Heart right ventricle (tissue), 16 donors: Measurements from ENCODE around the gene MRPS9. TPM values are rescaled to one million over a fixed set of nuclear protein-coding genes. Genes with fewer than 3 reads are reported as not detected.

Experiments used
- ATAC-seq, 8 donors: fragments of 200-7000 bp; cut with Tn5 transposase; one replicate each; pipeline ENCODE4 v1.9.1; 2020; ENCODE audit warnings: mild to moderate bottlenecking in 8 of 8, moderate library complexity in 8 of 8, moderate number of reproducible peaks in 1 of 8
- DNase-seq, 2 donors: peaks; one replicate each; pipeline ENCODE4 v3.0.0-alpha.2; 2020
- H3K27ac ChIP-seq, 10 donors: fragments of 200-600 bp; sonication (generic) in 2 of 10; one replicate each; pipeline versions ENCODE4 v1.5.0 to v1.8.0; 2020 to 2022; ENCODE audit warnings: mild to moderate bottlenecking in 3 of 10
- H3K27me3 ChIP-seq, 7 donors: fragments of 200-600 bp; one replicate each; pipeline ENCODE4 v1.8.0; 2021 to 2022; ENCODE audit warnings: mild to moderate bottlenecking in 2 of 7
- H3K36me3 ChIP-seq, 9 donors: fragments of 200-600 bp; sonication (generic) in 1 of 9; one replicate each; pipeline versions ENCODE4 v1.5.0 to v1.8.0; 2020 to 2022; ENCODE audit warnings: mild to moderate bottlenecking in 2 of 9
- H3K4me1 ChIP-seq, 9 donors: fragments of 200-600 bp; sonication (generic) in 1 of 9; one replicate each; pipeline versions ENCODE4 v1.5.0 to v1.8.0; 2020 to 2022; ENCODE audit warnings: mild to moderate bottlenecking in 4 of 9
- H3K4me3 ChIP-seq, 10 donors: fragments of 200-600 bp; sonication (generic) in 2 of 10; one replicate each; pipeline versions ENCODE4 v1.5.0 to v1.8.0; 2020 to 2022; ENCODE audit warnings: mild to moderate bottlenecking in 7 of 10, moderate library complexity in 2 of 10
- H3K9me3 ChIP-seq, 11 donors: fragments of 200-600 bp in 10 of 11; sonication (generic) in 2 of 11; one replicate each; pipeline versions ENCODE4 v1.5.0 to v1.8.0; 2013 to 2022; ENCODE audit warnings: mild to moderate bottlenecking in 2 of 11, control low read depth in 1 of 11, moderate library complexity in 1 of 11
- WGBS, 2 donors: extraction: QIAGEN DNeasy Blood & Tissue Kit; methylation state at CpG; one replicate each; pipeline ENCODE4 v1.1.7; 2013; ENCODE audit warnings: inconsistent platforms in 1 of 2; 5-methylcytosine and 5-hydroxymethylcytosine counted together
- intact Hi-C, 10 donors: fragments of 100-400 bp; cut with DNase I; formaldehyde crosslinking; loops; one replicate each; pipeline versions ENCODE4 v1.11.1 to v1.14.2; 2022
- polyA plus RNA-seq, 2 donors: library from polyadenylated mRNA; stranded (reverse); fragments of 200-250 nt; gene quantifications; one replicate each; pipeline ENCODE4 v1.2.3, GENCODE V29; 2013
- total RNA-seq, 10 donors: library from RNA; stranded (reverse); fragmentation: NEBNext Ultra II Directional in 3 of 10; extraction: Animal tissue kit (Norgen Biotek cat#: 25700) in 3 of 10; gene quantifications; one replicate each; pipeline versions ENCODE4 v1.2.1 to v1.2.4, GENCODE V29; 2021 to 2023
- TF ChIP-seq, protein P1 (sequence below), 9 donors: fragments of 200-600 bp; sonication (generic) in 2 of 9; IDR thresholded peaks; one replicate each; pipeline versions ENCODE4 v1.5.0 to v1.8.0; 2021 to 2022; ENCODE audit warnings: antibody characterized with exemption in 9 of 9, mild to moderate bottlenecking in 5 of 9, moderate library complexity in 1 of 9
- donor health status: Arrhythmogenic right ventricular cardiomyopathy.
- donor health status: ischemic (EF 13 %, LVEDD 7.1; RV severe dilation, severe dysfunction).
- donor health status: healthy with polysubstance abuse.
- donor health status: DM: no; HTN: yes; CAD: no.
- donor health status: DM: no; HTN: no; CAD: no.
- donor health status: ischemic (EF 25% LVEDD 6.9; RV normal size, moderate dysfunction).
- donor health status: ischemic (EF 25% LVEDD 5.7; RV mildly dilated, moderate dysfunction).
- donor health status: healthy.
- donor health status: DM: yes; HTN: yes; CAD: no.
- donor health status: Ischemic cardiomyopathy.
- donor health status: ischemic (EF 35%, LVEDD 5.7; RV mildly dilated, moderate dysfunction).
- donor health status: nonischemic (EF 11% LVEDD 7.7; RV severe dilation, severe dysfunction).
- donor health status: DM: yes; HTN: yes; CAD: no.
- donor health status: PGD.
- donor health status: ischemic (EF 29% LVEDD 5.4; RV normal size, mild dysfunction).
- donor health status: nonischemic (EF 23%, LVEDD 6.1; RV moderate dilation, normal function).

The MRPS9 gene
- total and polyA plus RNA-seq, 12 donors = 43.5 to 89.6 (median 63.3) TPM

DNA sequence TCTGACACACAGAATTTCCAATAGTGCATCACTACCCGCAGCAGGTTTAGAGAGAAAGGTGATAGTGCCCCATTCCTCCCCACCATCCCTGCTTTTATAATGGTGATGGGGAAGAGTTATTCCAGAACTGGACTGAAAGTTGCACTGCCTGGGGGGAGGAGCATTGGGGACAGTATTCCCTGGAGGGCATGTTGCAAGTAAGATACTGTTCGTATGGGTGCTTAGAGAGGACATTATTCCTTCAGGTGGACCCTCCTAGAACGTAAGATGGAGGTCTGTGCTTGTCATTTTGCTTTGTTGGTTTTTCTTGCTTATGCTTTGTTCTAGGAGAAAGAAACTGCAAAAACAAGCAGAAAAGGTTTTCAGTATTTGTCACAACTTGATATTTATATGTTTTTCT, 23.7 kb downstream of the MRPS9 start:
- H3K9me3 ChIP-seq = no peaks in the 10 kb centered on the region
- WGBS, 2 donors = 91 to 97% methylated on average over 3 of the region's 3 CpGs
- TF ChIP-seq, protein P1, sequence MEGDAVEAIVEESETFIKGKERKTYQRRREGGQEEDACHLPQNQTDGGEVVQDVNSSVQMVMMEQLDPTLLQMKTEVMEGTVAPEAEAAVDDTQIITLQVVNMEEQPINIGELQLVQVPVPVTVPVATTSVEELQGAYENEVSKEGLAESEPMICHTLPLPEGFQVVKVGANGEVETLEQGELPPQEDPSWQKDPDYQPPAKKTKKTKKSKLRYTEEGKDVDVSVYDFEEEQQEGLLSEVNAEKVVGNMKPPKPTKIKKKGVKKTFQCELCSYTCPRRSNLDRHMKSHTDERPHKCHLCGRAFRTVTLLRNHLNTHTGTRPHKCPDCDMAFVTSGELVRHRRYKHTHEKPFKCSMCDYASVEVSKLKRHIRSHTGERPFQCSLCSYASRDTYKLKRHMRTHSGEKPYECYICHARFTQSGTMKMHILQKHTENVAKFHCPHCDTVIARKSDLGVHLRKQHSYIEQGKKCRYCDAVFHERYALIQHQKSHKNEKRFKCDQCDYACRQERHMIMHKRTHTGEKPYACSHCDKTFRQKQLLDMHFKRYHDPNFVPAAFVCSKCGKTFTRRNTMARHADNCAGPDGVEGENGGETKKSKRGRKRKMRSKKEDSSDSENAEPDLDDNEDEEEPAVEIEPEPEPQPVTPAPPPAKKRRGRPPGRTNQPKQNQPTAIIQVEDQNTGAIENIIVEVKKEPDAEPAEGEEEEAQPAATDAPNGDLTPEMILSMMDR (IDR thresholded peaks at IDR 0.05) = no peak
- intact Hi-C loops = no loop called here
- DNase-seq = no peak
- no peaks in the 10 kb centered on the region for H3K27me3 ChIP-seq
- no peak overlapping the region for H3K4me3 ChIP-seq
- H3K36me3 ChIP-seq = peaks cover 0 to 24% (median 0%) of the 10 kb centered on the region in 9 donors
- no peak for ATAC-seq
- no peak overlapping the region for H3K27ac ChIP-seq
- H3K4me1 ChIP-seq = no peaks in the 10 kb centered on the region

DNA sequence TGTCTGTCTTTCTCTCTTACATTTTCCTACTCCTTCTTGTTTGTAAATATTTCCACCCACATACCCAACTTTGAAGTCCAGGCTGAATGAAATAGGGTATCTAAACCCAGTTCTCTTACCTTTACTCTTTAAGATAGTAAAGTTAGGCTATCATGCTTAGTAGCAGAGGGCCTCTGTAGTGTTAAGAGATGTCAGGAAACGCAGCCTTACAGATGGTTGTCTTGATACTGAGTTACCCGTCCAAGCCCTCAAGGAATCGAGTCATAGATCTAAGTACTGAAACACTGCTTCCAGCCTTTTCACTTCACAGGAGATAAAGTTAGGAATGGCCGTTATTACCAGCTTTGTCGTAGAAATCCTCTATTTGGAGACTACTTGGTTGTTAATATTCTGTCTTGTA, 24.3 kb downstream of the MRPS9 start:
- peaks cover 0 to 24% (median 0%) of the 10 kb centered on the region in 9 donors for H3K36me3 ChIP-seq
- DNase-seq (no peak), ATAC-seq (no peak)
- no peaks in the 10 kb centered on the region for H3K9me3 ChIP-seq
- no peaks in the 10 kb centered on the region for H3K4me1 ChIP-seq
- no peak overlapping the region for H3K4me3 ChIP-seq
- H3K27me3 ChIP-seq = no peaks in the 10 kb centered on the region
- TF ChIP-seq, protein P1 (IDR thresholded peaks at IDR 0.05) = no peak
- no peak overlapping the region for H3K27ac ChIP-seq
- WGBS, 2 donors = 87 to 91% methylated on average over 5 of the region's 5 CpGs
- intact Hi-C loops = no loop called here

GRCh38 chr2:105068387-105068786, 30.5 kb downstream of the MRPS9 start:
- DNase-seq = no peak
- H3K9me3 ChIP-seq = no peaks in the 10 kb centered on the region
- H3K36me3 ChIP-seq = peaks cover 0 to 32% (median 0%) of the 10 kb centered on the region in 9 donors
- 88 to 97% methylated on average over 1 of the region's 1 CpG for WGBS, 2 donors
- no peak overlapping the region for H3K27ac ChIP-seq
- intact Hi-C loops = no loop called here
- no peak for ATAC-seq
- H3K27me3 ChIP-seq = no peaks in the 10 kb centered on the region
- H3K4me3 ChIP-seq = no peak overlapping the region
- TF ChIP-seq, protein P1 (IDR thresholded peaks at IDR 0.05) = no peak
- no peaks in the 10 kb centered on the region for H3K4me1 ChIP-seq

- Histone ChIP-seq H3K4me1 (no peaks in the 10 kb centered on the region), H3K27ac (no peak overlapping the region), H3K36me3 (peaks cover 0 to 27% (median 0%) of the 10 kb centered on the region in 9 donors), H3K9me3 (no peaks in the 10 kb centered on the region), H3K27me3 (no peaks in the 10 kb centered on the region), H3K4me3 (no peak overlapping the region)
- ATAC-seq (no peak), DNase-seq (no peak)
- TF ChIP-seq, protein P1 (IDR thresholded peaks at IDR 0.05) = no peak
- 87 to 88% methylated on average over 5 of the region's 5 CpGs for WGBS, 2 donors
- intact Hi-C loops = no loop called here
Measured at GRCh38 chr2:105068875-105069274, 31.0 kb downstream of the MRPS9 start.
